Activated CD4-positive, CD25-positive, alpha-beta regulatory T cell treated with anti-CD3 and anti-CD28 coated beads, Interleukin-2, amount 50 U/mL, for 24 hours (primary cell): Measurements from ENCODE around the gene TMEM260.
"Not testable (repeated sequence)": the region's sequence is repeated elsewhere in the genome, so short reads cannot be mapped to it uniquely, and the experiment has no call there.

Experiments
- ATAC-seq, 2 donors: fragments of 150-1000 bp; cut with Tn5 transposase; one replicate each; pipeline ENCODE4 v1.10.0; 2021; ENCODE audit warnings: mild to moderate bottlenecking in 1 of 2, moderate library complexity in 1 of 2

Gene TMEM260

DNA sequence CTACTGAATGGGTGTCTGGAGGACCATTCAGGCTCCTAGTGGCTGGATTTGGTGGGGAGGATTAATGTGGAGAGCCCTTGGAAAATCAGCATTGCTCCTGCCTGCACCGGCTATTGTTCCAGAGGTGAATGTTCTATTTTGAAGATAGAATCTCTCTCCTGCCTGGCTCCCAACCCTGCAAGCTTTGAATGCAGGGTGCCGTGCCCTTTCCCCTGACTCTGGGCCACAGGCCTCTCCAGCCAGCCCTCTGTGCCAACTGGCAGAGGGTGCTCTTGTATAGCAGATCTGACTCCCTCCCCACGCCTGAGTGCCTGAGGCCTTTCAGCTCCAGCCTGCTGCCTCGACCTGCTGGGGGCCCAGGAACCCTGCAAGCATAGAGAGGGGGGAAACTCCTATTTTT is 106.8 kb downstream of the TMEM260 start:
- ATAC-seq: no peak

GRCh38 chr14:56687123-56687522 is 107.5 kb downstream of the TMEM260 start:
- no peak for ATAC-seq

GRCh38 chr14:56694609-56695008 is 115.0 kb downstream of the TMEM260 start:
- no peak for ATAC-seq

DNA sequence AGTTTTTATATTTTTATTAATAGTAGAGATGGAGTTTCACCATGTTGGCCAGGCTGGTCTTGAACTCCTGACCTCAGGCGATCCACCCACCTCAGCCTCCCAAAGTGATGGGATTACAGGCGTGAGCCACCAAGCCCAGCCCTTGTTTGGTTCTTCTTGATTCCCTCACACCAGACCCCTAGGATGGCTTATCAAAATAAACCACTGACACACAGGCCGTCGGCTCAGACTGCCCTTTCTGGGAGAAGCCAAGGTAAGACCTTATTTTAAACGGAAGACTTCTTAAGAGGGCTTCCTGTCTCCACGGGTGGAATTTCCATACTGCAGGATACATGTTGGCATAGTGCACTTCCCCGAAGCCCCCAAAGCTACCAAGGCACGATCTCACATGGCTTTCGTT is 115.6 kb downstream of the TMEM260 start:
- ATAC-seq: not testable (repeated sequence)
